ENCODE measurements around the gene PRKAR1B.

PRKAR1B gene

GRCh38 chr7:739455-739982 is 12.4 kb upstream of the PRKAR1B start:
- peaks cover 13% of the 10 kb centered on the region; the same call in 1 of the 2 replicates for H3K79me2 ChIP-seq (ENCODE audit: insufficient read depth, low read length)
- peaks cover 29% of the 10 kb centered on the region; the same call in 1 of the 2 replicates for H3K36me3 ChIP-seq (ENCODE audit: insufficient read depth, low read length)
- no peak overlapping the region for H3K4me3 ChIP-seq (ENCODE audit: low read length, poor library complexity, severe bottlenecking)

GRCh38 chr7:738723-739454 is 11.8 kb upstream of the PRKAR1B start:
- Histone ChIP-seq H3K9me3 (ENCODE audit: insufficient read depth, low read depth, low read length) (peaks cover 6% of the 10 kb centered on the region; the same call in 1 of the 2 replicates), H3K36me3 (ENCODE audit: insufficient read depth, low read length) (peaks cover 32% of the 10 kb centered on the region; the same call in 1 of the 2 replicates), H3K4me3 (ENCODE audit: low read length, poor library complexity, severe bottlenecking) (no peak overlapping the region), H2AFZ (ENCODE audit: low read length) (no peak overlapping the region), H3K9me2 (replicated peaks; ENCODE audit: low read depth, low read length) (no peaks in the 10 kb centered on the region), H4K20me1 (ENCODE audit: insufficient read depth, low read length, poor library complexity, severe bottlenecking) (no peaks in the 10 kb centered on the region), H3K9ac (ENCODE audit: low read depth, low read length, poor library complexity, severe bottlenecking) (no peak overlapping the region), H3K27me3 (ENCODE audit: insufficient read depth, low read length, poor library complexity, severe bottlenecking) (no peaks in the 10 kb centered on the region), H3K4me1 (ENCODE audit: insufficient read depth, low read length, poor library complexity, severe bottlenecking) (peaks cover 11% of the 10 kb centered on the region), H3K79me2 (ENCODE audit: insufficient read depth, low read length) (peaks cover 13% of the 10 kb centered on the region; the same call in 1 of the 2 replicates), H3F3A (ENCODE audit: low read depth) (no peaks in the 10 kb centered on the region), H3K4me2 (ENCODE audit: low read depth, low read length, poor library complexity, severe bottlenecking) (no peak overlapping the region)
- TF ChIP-seq CTCF (conservative IDR thresholded peaks at IDR 0.05; ENCODE audit: low read length), result no peak
- no peak for TF ChIP-seq EZH2phosphoT487 (IDR thresholded peaks at IDR 0.05; ENCODE audit: borderline replicate concordance)

More at GRCh38 chr7:739455-739982, 12.4 kb upstream of the PRKAR1B start:
- Histone ChIP-seq H3K4me1 (ENCODE audit: insufficient read depth, low read length, poor library complexity, severe bottlenecking) (peaks cover 11% of the 10 kb centered on the region), H3K9me3 (ENCODE audit: insufficient read depth, low read depth, low read length) (peaks cover 6% of the 10 kb centered on the region; the same call in 1 of the 2 replicates), H4K20me1 (ENCODE audit: insufficient read depth, low read length, poor library complexity, severe bottlenecking) (no peaks in the 10 kb centered on the region), H3K9me2 (replicated peaks; ENCODE audit: low read depth, low read length) (no peaks in the 10 kb centered on the region), H3F3A (ENCODE audit: low read depth) (no peaks in the 10 kb centered on the region), H3K27me3 (ENCODE audit: insufficient read depth, low read length, poor library complexity, severe bottlenecking) (no peaks in the 10 kb centered on the region), H2AFZ (ENCODE audit: low read length) (no peak overlapping the region), H3K9ac (ENCODE audit: low read depth, low read length, poor library complexity, severe bottlenecking) (no peak overlapping the region), H3K4me2 (ENCODE audit: low read depth, low read length, poor library complexity, severe bottlenecking) (no peak overlapping the region)
- no peak for TF ChIP-seq EZH2phosphoT487 (IDR thresholded peaks at IDR 0.05; ENCODE audit: borderline replicate concordance)
- TF ChIP-seq CTCF (conservative IDR thresholded peaks at IDR 0.05; ENCODE audit: low read length), result no peak

- H3K36me3 ChIP-seq (ENCODE audit: insufficient read depth, low read length), result peaks cover 35% of the 10 kb centered on the region; the same call in 1 of the 2 replicates
- peaks cover 13% of the 10 kb centered on the region; the same call in 1 of the 2 replicates for H3K79me2 ChIP-seq (ENCODE audit: insufficient read depth, low read length)
- no peaks in the 10 kb centered on the region for H3K27me3 ChIP-seq (ENCODE audit: insufficient read depth, low read length, poor library complexity, severe bottlenecking)
- H3F3A ChIP-seq (ENCODE audit: low read depth), result no peaks in the 10 kb centered on the region
- no peak overlapping the region for H3K4me3 ChIP-seq (ENCODE audit: low read length, poor library complexity, severe bottlenecking)
- TF ChIP-seq EZH2phosphoT487 (IDR thresholded peaks at IDR 0.05; ENCODE audit: borderline replicate concordance) (no peak), CTCF (conservative IDR thresholded peaks at IDR 0.05; ENCODE audit: low read length) (no peak)
- no peaks in the 10 kb centered on the region for H4K20me1 ChIP-seq (ENCODE audit: insufficient read depth, low read length, poor library complexity, severe bottlenecking)
- H3K9me3 ChIP-seq (ENCODE audit: insufficient read depth, low read depth, low read length), result peaks cover 6% of the 10 kb centered on the region; the same call in 1 of the 2 replicates
- no peak overlapping the region for H2AFZ ChIP-seq (ENCODE audit: low read length)
- no peak overlapping the region for H3K4me2 ChIP-seq (ENCODE audit: low read depth, low read length, poor library complexity, severe bottlenecking)
- no peaks in the 10 kb centered on the region for H3K9me2 ChIP-seq (replicated peaks; ENCODE audit: low read depth, low read length)
- peaks cover 11% of the 10 kb centered on the region for H3K4me1 ChIP-seq (ENCODE audit: insufficient read depth, low read length, poor library complexity, severe bottlenecking)
- no peak overlapping the region for H3K9ac ChIP-seq (ENCODE audit: low read depth, low read length, poor library complexity, severe bottlenecking)
Observed at GRCh38 chr7:738241-738640, 11.2 kb upstream of the PRKAR1B start.

All from Loucy (cell line).